ENCODE measurements around the gene CLEC6A.
"Not testable (repeated sequence)": the region's sequence is repeated elsewhere in the genome, so short reads cannot be mapped to it uniquely, and the experiment has no call there.

CLEC6A gene

GRCh38 chr12:8493084-8493483 lies 37.3 kb downstream of the CLEC6A start:
- in situ Hi-C loops (cut with HindIII; ENCODE audit: low sequenced_read_pairs): no loop called here

GRCh38 chr12:8495671-8496070 lies 39.9 kb downstream of the CLEC6A start:
- in situ Hi-C loops (cut with HindIII; ENCODE audit: low sequenced_read_pairs): not testable (repeated sequence)

DNA sequence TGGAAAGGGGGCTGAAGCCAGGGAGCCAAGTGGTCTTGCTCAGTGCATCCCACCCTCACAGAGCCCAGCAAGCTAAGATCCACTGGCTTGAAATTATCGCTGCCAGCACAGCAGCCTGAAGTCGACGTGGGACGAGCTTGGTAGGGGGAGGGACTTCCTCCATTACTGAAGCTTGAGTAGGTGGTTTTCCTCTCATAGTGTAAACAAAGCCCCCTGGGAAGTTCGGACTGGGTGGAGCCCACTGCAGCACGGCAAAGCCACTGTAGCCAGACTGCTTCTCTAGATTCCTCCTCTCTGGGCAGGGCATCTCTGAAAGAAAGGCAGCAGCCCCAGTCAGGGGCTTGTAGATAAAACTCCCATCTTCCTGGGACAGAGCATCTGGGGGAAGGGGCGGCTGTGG lies 40.3 kb downstream of the CLEC6A start:
- in situ Hi-C loops (cut with HindIII; ENCODE audit: low sequenced_read_pairs): not testable (repeated sequence)

- in situ Hi-C loops (cut with HindIII; ENCODE audit: low sequenced_read_pairs): no loop called here
Observed at GRCh38 chr12:8499616-8500015, 43.9 kb downstream of the CLEC6A start.

GRCh38 chr12:8501720-8502119 lies 46.0 kb downstream of the CLEC6A start:
- in situ Hi-C loops (cut with HindIII; ENCODE audit: low sequenced_read_pairs): no loop called here

- in situ Hi-C loops (cut with HindIII; ENCODE audit: low sequenced_read_pairs): no loop called here
Observed at GRCh38 chr12:8504351-8504750, 48.6 kb downstream of the CLEC6A start.

DNA sequence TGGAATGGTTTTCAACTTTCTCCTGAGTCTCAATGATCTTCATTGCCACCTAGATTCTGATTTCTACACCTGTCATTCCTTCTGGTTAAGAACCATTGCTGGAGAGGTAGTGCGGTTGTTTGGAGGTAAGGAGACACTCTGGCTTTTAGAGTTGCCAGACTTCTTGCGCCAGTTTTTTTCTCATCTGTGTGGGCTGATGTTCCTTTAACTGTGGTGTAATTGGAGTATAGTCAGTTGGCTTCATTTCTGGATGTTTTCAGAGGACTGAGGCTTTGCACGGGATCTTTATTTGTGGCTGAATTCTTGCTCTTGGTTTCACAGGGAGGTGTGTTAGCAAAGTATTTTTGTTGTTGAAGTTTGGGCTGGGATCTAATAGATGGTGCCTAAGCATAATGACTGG lies 51.8 kb downstream of the CLEC6A start:
- in situ Hi-C loops (cut with HindIII; ENCODE audit: low sequenced_read_pairs): no loop called here

DNA sequence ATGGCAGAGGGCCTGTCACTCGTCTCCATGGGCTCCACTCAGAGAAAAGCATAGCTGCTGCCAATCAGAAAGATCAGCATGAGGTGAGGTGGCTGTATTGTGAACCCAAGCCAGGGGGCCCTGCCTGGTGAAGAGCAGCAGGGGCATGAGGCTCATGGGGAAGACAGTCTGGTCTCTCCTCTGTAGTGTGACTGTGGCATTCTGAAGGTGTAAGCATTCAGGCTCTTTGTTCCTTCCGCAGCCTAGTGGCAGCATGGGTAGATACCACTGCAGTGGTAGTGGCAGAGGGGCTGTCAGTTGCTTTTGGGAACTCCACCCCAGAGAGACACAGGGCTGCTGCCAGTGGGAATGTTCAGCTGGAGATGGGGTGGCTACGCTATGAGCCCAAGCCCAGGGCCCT lies 52.5 kb downstream of the CLEC6A start:
- in situ Hi-C loops (cut with HindIII; ENCODE audit: low sequenced_read_pairs): no loop called here

DNA sequence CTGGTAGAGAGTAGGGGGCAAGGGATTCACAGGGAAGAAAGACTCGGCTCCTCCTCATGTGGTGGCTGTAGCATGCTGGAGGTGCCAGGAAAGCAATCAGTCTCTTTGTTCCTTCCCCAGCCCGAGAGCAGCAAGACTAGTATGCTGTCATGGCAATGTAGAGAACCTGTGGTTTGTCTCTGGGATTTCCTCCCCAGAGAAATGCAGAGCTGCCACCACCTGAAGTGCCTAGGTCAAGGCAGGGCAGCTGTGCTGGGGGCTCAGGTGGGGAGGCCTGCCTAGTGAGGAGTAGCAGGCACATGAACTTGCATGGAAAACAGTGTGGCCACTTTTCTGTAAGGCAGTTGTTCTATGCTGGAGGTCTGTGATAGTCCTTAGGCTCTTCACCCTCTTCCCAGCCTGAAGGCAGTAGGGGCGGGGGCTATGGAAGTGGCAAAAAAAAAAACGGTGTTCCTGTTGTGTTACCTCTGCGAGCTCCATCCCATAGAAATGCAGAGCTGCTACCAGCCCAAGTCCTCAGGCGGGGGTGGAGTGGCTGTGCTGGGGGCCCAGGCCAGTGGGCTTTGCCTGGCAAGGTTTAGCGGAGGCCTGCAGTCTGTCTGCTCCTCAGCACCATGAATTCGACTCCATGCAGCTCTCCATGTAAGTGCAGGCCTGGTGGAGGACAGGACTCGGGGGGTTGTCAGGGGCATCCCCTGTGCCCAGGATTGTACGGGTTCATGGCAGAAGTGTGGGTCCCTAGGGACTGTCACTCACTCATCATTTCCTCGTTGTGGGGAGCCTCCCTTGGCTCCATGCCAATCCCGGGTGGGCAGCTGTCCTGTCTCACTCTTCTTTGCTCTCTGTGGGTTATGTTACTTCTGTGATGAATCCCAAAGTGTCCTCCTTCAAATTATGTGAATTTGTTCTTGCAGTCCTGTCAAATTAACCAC lies 53.4 kb downstream of the CLEC6A start:
- in situ Hi-C loops (cut with HindIII; ENCODE audit: low sequenced_read_pairs): no loop called here

GRCh38 chr12:8513256-8513655 lies 57.5 kb downstream of the CLEC6A start, which contains the start of gene CLEC4D:
Gene CLEC4D, plus strand, starts transcription at chr12:8513503. Its CDS starts 230 bp downstream, at chr12:8513733.
- in situ Hi-C loops (cut with HindIII; ENCODE audit: low sequenced_read_pairs): no loop called here

DNA sequence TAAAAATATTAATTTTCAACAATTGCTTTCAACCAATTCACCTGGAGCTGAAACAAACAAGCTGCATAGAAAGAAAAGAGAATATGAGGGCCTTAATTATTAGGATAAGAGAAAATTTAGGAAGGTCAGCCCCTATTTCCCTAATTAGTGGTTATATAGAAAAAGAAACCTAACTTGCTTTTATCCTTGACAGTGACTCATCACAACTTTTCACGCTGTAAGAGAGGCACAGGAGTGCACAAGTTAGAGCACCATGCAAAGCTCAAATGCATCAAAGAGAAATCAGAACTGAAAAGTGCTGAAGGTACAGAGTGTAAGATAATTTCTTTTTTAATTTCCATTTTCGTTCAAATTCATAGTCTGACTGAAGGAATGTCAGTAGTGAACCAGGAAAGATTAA lies 62.2 kb downstream of the CLEC6A start:
- in situ Hi-C loops (cut with HindIII; ENCODE audit: low sequenced_read_pairs): no loop called here

- in situ Hi-C loops (cut with HindIII; ENCODE audit: low sequenced_read_pairs): no loop called here
Observed at GRCh38 chr12:8519171-8519570, 63.4 kb downstream of the CLEC6A start.

DNA sequence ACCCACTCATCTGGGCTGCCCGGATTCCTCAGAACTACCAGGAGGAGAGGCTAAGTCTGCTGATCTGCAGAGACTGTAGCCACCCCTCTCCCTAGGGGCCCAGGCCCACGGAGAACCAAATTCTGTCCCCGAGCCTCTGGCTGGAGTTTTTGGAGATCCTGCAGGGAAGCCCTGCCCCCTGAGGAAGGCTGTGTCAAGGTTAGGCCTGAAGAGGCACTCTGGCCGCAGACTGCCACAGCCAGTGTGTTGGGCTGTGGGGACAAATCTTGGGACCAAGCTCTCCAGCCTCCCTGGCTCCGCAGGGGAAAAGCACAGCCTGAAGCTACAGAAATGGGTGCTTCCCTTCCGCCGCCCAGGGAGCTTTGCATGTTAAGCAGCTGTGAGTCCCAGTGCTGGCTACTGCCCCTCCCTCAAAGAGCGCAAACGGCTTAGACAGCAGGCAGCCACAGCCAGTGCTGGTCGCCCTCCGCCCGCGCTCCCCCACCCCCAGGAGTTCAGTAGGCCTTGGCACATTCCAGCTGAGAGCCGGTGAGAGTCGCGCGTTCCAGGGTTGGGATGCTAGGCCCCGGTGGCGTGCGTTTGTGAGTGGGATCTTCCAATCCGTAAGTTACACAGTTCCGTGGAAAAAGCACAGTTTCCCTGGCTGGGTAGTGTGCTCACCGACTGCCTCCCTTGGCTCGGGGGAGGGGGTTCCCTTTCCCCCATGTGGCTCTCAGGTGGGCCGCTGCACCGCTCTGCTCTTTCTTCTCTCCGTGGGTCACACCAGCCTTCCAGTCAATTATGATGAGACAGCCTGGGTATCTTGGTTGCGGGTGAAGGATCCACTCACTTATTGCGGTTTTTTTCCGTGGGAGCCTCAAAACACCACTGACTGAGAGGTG lies 71.7 kb downstream of the CLEC6A start:
- in situ Hi-C loops (cut with HindIII; ENCODE audit: low sequenced_read_pairs): loop anchor here (5.0 kb wide), 1 partner anchor 55 kb away; no protein-coding TSS in a partner anchor

Measured in endothelial cell of hepatic sinusoid (primary cell).